ENCODE measurements around the gene CNTFR.

CNTFR gene

DNA sequence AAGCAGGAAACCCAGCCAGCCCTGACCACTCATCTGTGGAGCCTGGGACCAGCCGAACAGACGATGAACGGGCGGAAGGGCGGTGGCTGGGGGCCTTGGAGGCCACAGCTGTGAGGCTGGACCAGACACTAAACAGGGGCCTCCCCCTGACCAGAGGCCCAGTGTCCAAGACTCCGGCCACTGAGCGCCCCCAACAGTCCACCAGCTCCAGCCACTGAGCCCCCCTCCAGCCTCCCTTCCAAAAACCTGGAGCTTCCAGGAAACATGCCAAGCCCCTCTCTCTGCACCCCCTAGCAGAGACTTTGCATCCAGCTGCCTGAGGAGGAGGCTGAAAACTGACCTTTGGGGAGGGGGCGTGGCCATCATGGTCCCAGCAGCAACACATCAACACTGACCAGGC lies 23.2 kb downstream of the CNTFR start:
- TF ChIP-seq, protein P1, sequence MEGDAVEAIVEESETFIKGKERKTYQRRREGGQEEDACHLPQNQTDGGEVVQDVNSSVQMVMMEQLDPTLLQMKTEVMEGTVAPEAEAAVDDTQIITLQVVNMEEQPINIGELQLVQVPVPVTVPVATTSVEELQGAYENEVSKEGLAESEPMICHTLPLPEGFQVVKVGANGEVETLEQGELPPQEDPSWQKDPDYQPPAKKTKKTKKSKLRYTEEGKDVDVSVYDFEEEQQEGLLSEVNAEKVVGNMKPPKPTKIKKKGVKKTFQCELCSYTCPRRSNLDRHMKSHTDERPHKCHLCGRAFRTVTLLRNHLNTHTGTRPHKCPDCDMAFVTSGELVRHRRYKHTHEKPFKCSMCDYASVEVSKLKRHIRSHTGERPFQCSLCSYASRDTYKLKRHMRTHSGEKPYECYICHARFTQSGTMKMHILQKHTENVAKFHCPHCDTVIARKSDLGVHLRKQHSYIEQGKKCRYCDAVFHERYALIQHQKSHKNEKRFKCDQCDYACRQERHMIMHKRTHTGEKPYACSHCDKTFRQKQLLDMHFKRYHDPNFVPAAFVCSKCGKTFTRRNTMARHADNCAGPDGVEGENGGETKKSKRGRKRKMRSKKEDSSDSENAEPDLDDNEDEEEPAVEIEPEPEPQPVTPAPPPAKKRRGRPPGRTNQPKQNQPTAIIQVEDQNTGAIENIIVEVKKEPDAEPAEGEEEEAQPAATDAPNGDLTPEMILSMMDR (IDR thresholded peaks at IDR 0.05; ENCODE audit: borderline replicate concordance, insufficient read depth, low read depth, low read length): no peak
- no peak overlapping the region for H3K4me3 ChIP-seq (ENCODE audit: low read depth, low read length)

DNA sequence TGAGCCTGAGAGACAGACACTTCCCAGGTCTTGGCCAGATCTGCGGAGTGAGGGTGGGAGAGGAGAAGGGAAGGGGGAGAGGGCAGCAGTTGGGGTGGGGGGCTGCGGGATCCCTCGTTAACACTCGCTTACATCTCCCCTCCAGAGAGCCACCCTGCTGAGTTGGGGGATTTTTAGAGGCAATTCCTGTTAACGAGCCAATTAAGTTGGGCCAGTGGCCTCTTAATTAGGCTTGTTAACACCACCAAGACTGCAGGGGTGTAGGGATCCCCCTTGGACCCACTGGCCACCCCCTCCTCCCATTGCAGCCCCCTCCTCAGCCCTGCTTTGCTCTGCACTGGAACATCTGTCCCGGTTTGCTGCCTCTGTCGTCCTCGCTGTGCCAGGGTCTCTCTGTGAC lies 23.7 kb downstream of the CNTFR start:
- no peak overlapping the region for H3K4me3 ChIP-seq (ENCODE audit: low read depth, low read length)
- TF ChIP-seq, protein P1 (IDR thresholded peaks at IDR 0.05; ENCODE audit: borderline replicate concordance, insufficient read depth, low read depth, low read length): no peak

DNA sequence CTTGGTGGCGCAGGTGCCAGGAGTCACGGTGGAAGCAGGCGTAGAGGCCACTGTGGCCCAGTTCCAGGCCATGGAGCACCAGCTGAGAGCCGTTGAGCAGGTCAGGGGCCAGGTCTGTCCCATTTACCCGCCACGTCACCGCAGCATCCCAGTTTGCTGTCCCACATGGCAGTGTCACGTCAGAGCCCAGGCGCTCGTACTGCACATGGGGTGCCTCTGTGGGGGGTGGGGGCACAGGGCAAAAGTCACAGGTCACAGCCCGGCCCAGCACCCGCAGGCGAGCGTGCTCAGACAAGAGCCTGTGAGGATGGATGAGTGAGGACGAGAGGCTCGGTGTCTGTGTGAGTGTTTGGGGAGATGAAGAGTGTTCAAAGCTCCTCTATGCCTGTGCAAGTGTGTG lies 24.9 kb downstream of the CNTFR start:
- no peak overlapping the region for H3K4me3 ChIP-seq (ENCODE audit: low read depth, low read length)
- TF ChIP-seq, protein P1 (IDR thresholded peaks at IDR 0.05; ENCODE audit: borderline replicate concordance, insufficient read depth, low read depth, low read length): no peak

DNA sequence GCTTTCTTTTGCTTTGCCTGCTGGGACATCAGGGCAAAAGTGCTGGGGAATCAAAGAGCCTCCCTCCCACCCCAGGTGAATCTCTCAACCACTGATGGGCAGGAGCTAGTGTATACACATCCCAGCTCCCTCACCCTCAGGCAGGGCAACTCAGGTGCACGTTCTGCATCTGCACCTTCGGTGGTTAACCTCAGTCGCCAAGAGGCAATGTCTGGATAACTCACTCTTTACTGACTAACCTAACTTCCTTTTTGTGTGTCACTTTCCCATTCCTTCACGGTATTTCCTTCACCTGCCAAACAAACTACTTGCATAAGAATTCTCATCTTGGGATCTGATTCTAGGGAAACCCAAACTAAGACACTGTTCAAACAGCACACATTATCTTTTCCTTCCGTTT lies 26.3 kb downstream of the CNTFR start:
- TF ChIP-seq, protein P1 (IDR thresholded peaks at IDR 0.05; ENCODE audit: borderline replicate concordance, insufficient read depth, low read depth, low read length): no peak
- no peak overlapping the region for H3K4me3 ChIP-seq (ENCODE audit: low read depth, low read length)

DNA sequence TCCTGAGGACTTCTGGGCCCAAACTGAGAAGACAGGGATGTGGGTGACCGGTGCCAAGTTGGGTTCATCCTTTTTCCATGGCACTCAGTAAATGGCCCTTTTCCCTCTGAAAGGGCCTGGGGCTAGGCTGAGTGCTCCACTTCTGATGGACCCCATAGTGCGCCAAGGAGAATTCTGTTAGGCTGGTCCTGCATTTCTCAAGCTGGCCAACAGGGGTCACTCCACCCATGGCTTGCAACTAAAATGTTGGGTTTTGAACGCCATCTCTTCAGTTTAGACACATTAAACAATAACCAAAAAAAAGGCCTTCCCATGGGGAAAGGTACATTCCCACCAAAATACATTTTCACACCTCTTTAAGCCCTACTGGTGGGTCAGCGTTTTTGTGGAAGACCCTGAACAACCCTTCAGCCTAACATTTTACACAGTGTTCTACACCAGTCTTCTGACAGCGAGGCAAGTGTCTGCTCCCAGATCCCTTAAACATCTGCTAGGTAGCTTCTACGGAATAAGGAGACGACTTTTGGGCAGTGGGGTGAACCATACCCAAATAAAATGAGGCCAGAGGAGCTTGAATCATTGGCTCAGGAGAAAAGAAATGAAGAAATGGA lies 27.3 kb downstream of the CNTFR start:
- H3K4me3 ChIP-seq (ENCODE audit: low read depth, low read length): no peak overlapping the region
- TF ChIP-seq, protein P1 (IDR thresholded peaks at IDR 0.05; ENCODE audit: borderline replicate concordance, insufficient read depth, low read depth, low read length): peak; percentile 78

DNA sequence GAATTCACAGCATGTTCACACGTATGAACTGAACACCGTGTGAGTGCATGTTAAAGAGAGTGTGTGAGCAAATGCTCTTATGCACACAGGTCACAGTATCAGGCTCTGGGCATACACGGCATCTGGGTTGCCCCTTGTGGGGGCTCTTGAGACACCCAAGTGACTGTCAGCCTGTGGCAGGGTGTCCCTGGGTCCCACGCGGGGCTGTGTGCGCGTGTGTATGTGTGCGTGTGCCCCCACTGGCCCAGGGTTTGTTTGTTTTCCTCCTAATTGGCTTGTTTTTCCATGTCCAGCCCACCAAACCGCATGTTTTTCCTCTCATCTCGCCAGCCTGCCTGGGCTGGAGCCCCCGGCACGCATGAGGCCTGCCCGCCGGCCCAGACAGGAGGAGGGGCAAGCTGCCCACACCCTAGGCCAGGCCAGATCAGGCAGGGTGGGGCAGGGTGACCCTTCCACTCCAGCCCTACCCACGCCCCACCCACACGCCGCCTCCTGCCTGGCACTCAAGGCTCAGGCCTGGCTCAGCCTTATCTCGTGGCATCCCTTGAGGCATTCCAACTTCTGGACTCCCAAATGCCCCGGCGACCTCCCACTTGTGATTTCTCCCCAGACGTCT lies 28.8 kb downstream of the CNTFR start:
- TF ChIP-seq, protein P1 (IDR thresholded peaks at IDR 0.05; ENCODE audit: borderline replicate concordance, insufficient read depth, low read depth, low read length): no peak
- no peak overlapping the region for H3K4me3 ChIP-seq (ENCODE audit: low read depth, low read length)
